Measurements from ENCODE around the gene SLC16A7.

The SLC16A7 gene

GRCh38 chr12:59624732-59625460, 29.1 kb downstream of the SLC16A7 start:
- DNase-seq (ENCODE audit: low spot score), result no peak

GRCh38 chr12:59626382-59626781, 30.6 kb downstream of the SLC16A7 start:
- no peak for DNase-seq (ENCODE audit: low spot score)

- DNase-seq (ENCODE audit: low spot score), result no peak
Measured at GRCh38 chr12:59627582-59627981, 31.8 kb downstream of the SLC16A7 start.

GRCh38 chr12:59629890-59630289, 34.1 kb downstream of the SLC16A7 start:
- no peak for DNase-seq (ENCODE audit: low spot score)

- no peak for DNase-seq (ENCODE audit: low spot score)
Measured at GRCh38 chr12:59632408-59632807, 36.6 kb downstream of the SLC16A7 start.

GRCh38 chr12:59634254-59634653, 38.4 kb downstream of the SLC16A7 start:
- DNase-seq (ENCODE audit: low spot score), result no peak

- DNase-seq (ENCODE audit: low spot score), result no peak
Measured at GRCh38 chr12:59636945-59637691, 41.3 kb downstream of the SLC16A7 start.

- no peak for DNase-seq (ENCODE audit: low spot score)
Measured at GRCh38 chr12:59637692-59638070, 41.9 kb downstream of the SLC16A7 start.

- no peak for DNase-seq (ENCODE audit: low spot score)
Measured at GRCh38 chr12:59643550-59643949, 47.7 kb downstream of the SLC16A7 start.

- no peak for DNase-seq (ENCODE audit: low spot score)
Measured at GRCh38 chr12:59645242-59645641, 49.4 kb downstream of the SLC16A7 start.

- DNase-seq (ENCODE audit: low spot score), result no peak
Measured at GRCh38 chr12:59646636-59647035, 50.8 kb downstream of the SLC16A7 start.

GRCh38 chr12:59649203-59649602, 53.4 kb downstream of the SLC16A7 start:
- DNase-seq (ENCODE audit: low spot score), result no peak

GRCh38 chr12:59650588-59651228, 54.9 kb downstream of the SLC16A7 start:
- no peak for DNase-seq (ENCODE audit: low spot score)

- DNase-seq (ENCODE audit: low spot score), result no peak
Measured at GRCh38 chr12:59651229-59651920, 55.5 kb downstream of the SLC16A7 start.

- DNase-seq (ENCODE audit: low spot score), result no peak
Measured at GRCh38 chr12:59652130-59652529, 56.3 kb downstream of the SLC16A7 start.

- DNase-seq (ENCODE audit: low spot score), result no peak
Measured at GRCh38 chr12:59654061-59654460, 58.2 kb downstream of the SLC16A7 start.

- no peak for DNase-seq (ENCODE audit: low spot score)
Measured at GRCh38 chr12:59657266-59657665, 61.4 kb downstream of the SLC16A7 start.

- DNase-seq (ENCODE audit: low spot score), result no peak
Measured at GRCh38 chr12:59657711-59658110, 61.9 kb downstream of the SLC16A7 start.

- DNase-seq (ENCODE audit: low spot score), result no peak
Measured at GRCh38 chr12:59660148-59660547, 64.3 kb downstream of the SLC16A7 start.

- no peak for DNase-seq (ENCODE audit: low spot score)
Measured at GRCh38 chr12:59660921-59661597, 65.2 kb downstream of the SLC16A7 start.

- no peak for DNase-seq (ENCODE audit: low spot score)
Measured at GRCh38 chr12:59664495-59664894, 68.7 kb downstream of the SLC16A7 start.

GRCh38 chr12:59665701-59666100, 69.9 kb downstream of the SLC16A7 start:
- DNase-seq (ENCODE audit: low spot score), result no peak

All from left forelimb (tissue), 1 donor.